Stimulated activated CD8-positive, alpha-beta memory T cell treated with anti-CD3 and anti-CD28 coated beads, Interleukin-4, amount 100 ng/mL, for 1 hour (primary cell): ENCODE results near the gene TALDO1.
A peak's percentile ranks its signal among the peaks of the same experiment; 100 is the strongest.

Experiments used
- DNase-seq, 2 donors: peaks; one replicate each; pipeline ENCODE4 v3.0.0-alpha.2; 2020; ENCODE audit warnings: low read depth in 2 of 2, low spot score in 1 of 2

Gene TALDO1

GRCh38 chr11:786235-787083 is 39.2 kb downstream of the TALDO1 start:
- DNase-seq = no peak

GRCh38 chr11:787084-787675 is 39.9 kb downstream of the TALDO1 start:
- DNase-seq = no peak

GRCh38 chr11:788009-788640 is 40.9 kb downstream of the TALDO1 start:
- no peak for DNase-seq

GRCh38 chr11:788953-789940 is 42.0 kb downstream of the TALDO1 start:
- no peak for DNase-seq

- DNase-seq = no peak
Measured at GRCh38 chr11:789943-790342, 42.7 kb downstream of the TALDO1 start, which contains the start of gene CEND1. Gene CEND1 (minus strand): TSS chr11:790090. CDS start chr11:788576, 1,514 bp downstream.

- DNase-seq = no peak
Measured at GRCh38 chr11:790721-791564, 43.7 kb downstream of the TALDO1 start.

- DNase-seq = no peak
Measured at GRCh38 chr11:791658-792534, 44.6 kb downstream of the TALDO1 start.

GRCh38 chr11:792535-792821 is 45.2 kb downstream of the TALDO1 start:
- DNase-seq = no peak

GRCh38 chr11:792873-793272 is 45.6 kb downstream of the TALDO1 start:
- DNase-seq = no peak

- no peak for DNase-seq
Measured at GRCh38 chr11:793556-793955, 46.3 kb downstream of the TALDO1 start.

- no peak for DNase-seq
Measured at GRCh38 chr11:794013-794765, 46.9 kb downstream of the TALDO1 start.

- no peak for DNase-seq
Measured at GRCh38 chr11:794766-795633, 47.7 kb downstream of the TALDO1 start.

GRCh38 chr11:795634-796564 is 48.6 kb downstream of the TALDO1 start:
- DNase-seq = peak in 1 of 2 donors; percentile 46

- no peak for DNase-seq
Measured at GRCh38 chr11:796565-797295, 49.5 kb downstream of the TALDO1 start.

- peak in 1 of 2 donors; percentile 47 for DNase-seq
Measured at GRCh38 chr11:797296-798092, 50.2 kb downstream of the TALDO1 start.
